SHP77 treated with DMSO at 0.1 percent for 48 hours (cell line): ENCODE results near the gene ATG2A.

Experiments used
- DNase-seq: peaks from one replicate; lab custom pipeline; 2025; lab: John Stamatoyannopoulos, UW

ATG2A gene

GRCh38 chr11:64924910-64925284 is 7.9 kb upstream of the ATG2A start:
- DNase-seq: no peak

- peak; percentile 72 for DNase-seq
These were observed 7.2 kb upstream of the ATG2A start, which contains the start of gene PPP2R5B for GRCh38 chr11:64923944-64924909. TSS of gene PPP2R5B (plus strand) at chr11:64924689. CDS start at chr11:64925735, 1,046 bp downstream.

- no peak for DNase-seq
These were observed 6.2 kb upstream of the ATG2A start for GRCh38 chr11:64923151-64923661.

GRCh38 chr11:64921384-64921783 is 4.4 kb upstream of the ATG2A start:
- DNase-seq: no peak

DNA sequence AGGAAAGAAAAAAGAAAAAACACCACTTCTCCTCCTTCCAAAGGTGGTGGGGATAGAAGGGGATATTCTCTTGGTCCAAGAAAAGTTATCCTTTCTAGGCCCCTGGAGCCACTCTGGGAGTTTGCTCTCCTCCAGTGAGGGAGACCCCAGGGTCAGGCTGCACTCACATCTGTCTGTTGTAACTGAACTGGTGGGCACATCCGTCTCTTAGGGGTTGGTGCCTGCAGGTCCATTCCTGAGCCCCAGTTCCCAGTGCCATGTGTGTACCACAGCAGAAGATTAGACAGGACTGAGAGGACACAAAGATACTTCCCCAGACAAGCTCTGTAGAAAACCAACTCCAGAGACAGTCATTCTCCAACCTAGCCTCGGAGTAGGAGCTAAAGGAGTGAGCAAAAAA is 3.1 kb upstream of the ATG2A start:
- no peak for DNase-seq

DNA sequence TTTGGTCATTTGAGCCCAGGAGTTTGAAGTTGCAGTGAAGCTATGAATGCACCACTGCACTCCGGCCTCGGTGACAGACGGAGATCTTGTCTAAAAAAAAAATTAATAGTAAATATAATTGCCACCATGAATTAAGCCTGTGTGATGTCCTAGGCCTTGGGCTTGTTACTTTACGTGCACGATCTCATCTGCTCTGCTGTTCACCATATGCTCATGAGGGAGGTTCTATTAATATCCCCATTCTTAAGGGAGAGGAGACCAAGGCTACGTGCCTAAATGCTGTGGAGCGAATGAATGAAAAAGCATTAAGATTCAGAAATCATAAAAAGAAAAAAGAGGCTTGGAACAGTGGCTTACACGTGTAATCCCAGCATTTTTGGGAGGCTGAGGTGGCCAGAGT is 2.6 kb upstream of the ATG2A start:
- no peak for DNase-seq

- DNase-seq: no peak
These were observed 1.0 kb upstream of the ATG2A start for GRCh38 chr11:64918017-64918416.

- no peak for DNase-seq
These were observed 620 bp upstream of the ATG2A start for GRCh38 chr11:64917663-64917995.

DNA sequence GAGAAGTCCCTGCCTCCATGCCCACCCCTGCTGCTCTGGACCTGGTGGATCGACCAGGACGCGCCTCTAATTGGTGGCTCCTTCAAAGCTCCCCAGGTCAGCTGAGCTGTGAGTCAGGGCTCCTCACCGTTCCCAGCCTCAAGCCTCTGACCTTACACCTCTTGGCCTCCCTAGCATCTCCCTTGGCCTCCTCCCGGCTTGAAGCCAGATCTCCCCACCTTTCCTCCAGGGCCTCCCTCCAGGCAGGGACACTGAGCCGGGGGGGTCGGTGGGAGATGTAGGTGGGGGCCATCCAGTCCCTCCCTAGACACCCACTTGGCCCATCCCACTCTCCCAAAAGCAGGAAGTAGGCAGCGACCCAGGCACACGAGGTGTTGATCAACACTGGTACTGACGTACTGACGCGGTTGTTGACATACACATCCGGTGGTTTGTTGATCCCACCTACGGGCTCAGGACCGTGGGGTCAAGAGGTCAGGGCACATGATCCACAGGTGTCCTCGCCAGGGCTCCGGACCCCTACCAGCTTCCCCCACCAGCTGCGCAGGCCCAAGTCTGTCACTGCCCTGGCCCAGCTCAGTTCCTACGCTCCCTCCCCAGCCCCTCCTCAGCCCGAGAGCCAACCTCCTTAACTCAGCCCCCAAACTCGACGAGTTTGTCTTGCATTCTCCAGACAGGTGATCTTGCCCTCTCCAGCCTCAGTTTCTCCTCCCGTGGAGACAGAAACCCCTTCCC is 802 bp downstream of the ATG2A start:
- DNase-seq: no peak

- no peak for DNase-seq
These were observed 1.6 kb downstream of the ATG2A start for GRCh38 chr11:64915376-64915887.

- no peak for DNase-seq
These were observed 2.9 kb downstream of the ATG2A start for GRCh38 chr11:64914123-64914522.

DNA sequence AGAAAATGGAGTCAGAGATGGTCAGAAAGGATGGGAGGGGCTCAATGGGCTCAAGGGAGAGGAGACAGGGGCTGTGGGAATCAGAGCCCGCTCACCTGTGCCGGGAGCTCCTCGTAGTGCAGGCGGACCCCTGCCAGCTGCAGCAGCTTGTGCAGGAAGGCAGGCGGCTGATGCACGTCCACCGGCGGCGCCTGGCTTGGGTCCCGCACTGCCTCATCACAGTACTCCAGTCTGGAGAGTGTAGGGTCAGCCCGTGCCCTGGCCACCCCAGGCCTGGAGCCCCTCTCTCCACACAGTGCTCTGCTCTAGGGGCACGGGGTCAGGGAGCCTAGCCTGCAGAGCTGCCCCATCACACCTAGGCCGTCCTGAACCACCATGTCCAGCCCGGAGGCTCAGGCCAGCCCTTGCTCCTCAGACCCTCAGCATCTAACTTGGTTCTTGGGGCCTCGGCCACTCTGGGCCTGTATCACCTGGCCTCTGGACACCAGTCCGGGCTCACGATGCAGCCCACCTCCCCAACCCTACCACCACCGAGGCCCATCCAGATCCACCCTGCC is 3.8 kb downstream of the ATG2A start:
- no peak for DNase-seq

- DNase-seq: no peak
These were observed 5.3 kb downstream of the ATG2A start for GRCh38 chr11:64911689-64912088.

DNA sequence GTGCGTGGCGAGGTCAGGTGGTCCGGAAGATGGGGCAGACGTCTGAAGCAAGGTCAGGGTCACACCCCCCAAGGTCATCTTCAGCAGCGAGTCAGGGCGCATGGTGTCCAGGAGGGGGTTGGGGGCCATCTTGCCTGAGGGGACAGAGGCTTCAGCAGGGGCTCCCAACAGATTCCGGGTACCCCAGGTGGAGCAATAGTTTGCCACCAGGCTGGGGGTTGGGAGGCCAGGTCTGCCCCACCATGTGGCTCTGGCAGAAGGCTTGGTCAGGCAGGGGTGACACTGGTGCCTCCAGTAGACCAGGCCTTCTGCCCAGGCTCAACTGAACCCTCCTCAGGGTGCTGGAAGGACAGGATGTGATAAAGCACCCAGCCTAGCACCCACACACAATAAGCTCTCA is 5.9 kb downstream of the ATG2A start:
- DNase-seq: no peak

GRCh38 chr11:64910451-64911093 is 6.4 kb downstream of the ATG2A start:
- no peak for DNase-seq

- DNase-seq: no peak
These were observed 7.2 kb downstream of the ATG2A start for GRCh38 chr11:64909653-64910343.

DNA sequence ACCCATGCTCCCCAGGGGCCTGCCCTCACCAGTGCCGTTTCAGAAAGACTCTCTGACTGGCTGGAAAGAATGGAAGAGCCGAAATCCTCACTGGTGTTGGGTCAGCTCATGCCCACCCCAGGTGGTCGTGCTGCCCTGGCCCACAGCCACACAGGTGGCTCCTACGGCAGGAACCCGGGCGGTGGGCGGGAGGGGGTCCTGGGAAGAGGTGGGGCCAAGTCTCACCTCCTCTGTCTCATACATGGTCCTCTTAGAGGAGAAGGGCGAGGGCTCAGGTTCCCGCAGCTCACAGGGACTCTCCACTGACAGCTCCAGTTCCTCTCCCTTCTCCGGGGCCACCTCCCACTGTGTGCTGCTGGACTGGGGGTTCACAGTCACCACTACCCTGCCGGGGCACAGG is 8.2 kb downstream of the ATG2A start:
- no peak for DNase-seq

GRCh38 chr11:64906314-64906635 is 10.7 kb downstream of the ATG2A start:
- DNase-seq: no peak

GRCh38 chr11:64905516-64906313 is 11.3 kb downstream of the ATG2A start:
- no peak for DNase-seq

GRCh38 chr11:64903291-64903833 is 13.6 kb downstream of the ATG2A start:
- no peak for DNase-seq
